Heart right ventricle (tissue), 16 donors: Measurements from ENCODE around the gene USF1. TPM values are rescaled to one million over a fixed set of nuclear protein-coding genes. Genes with fewer than 3 reads are reported as not detected.
A peak's percentile ranks its signal among the peaks of the same experiment; 100 is the strongest.

Experiments
- ATAC-seq, 8 donors: fragments of 200-7000 bp; cut with Tn5 transposase; one replicate each; pipeline ENCODE4 v1.9.1; 2020; ENCODE audit warnings: mild to moderate bottlenecking in 8 of 8, moderate library complexity in 8 of 8, moderate number of reproducible peaks in 1 of 8
- DNase-seq, 2 donors: peaks; one replicate each; pipeline ENCODE4 v3.0.0-alpha.2; 2020
- H3K27ac ChIP-seq, 10 donors: fragments of 200-600 bp; sonication (generic) in 2 of 10; one replicate each; pipeline versions ENCODE4 v1.5.0 to v1.8.0; 2020 to 2022; ENCODE audit warnings: mild to moderate bottlenecking in 3 of 10
- H3K27me3 ChIP-seq, 7 donors: fragments of 200-600 bp; one replicate each; pipeline ENCODE4 v1.8.0; 2021 to 2022; ENCODE audit warnings: mild to moderate bottlenecking in 2 of 7
- H3K36me3 ChIP-seq, 9 donors: fragments of 200-600 bp; sonication (generic) in 1 of 9; one replicate each; pipeline versions ENCODE4 v1.5.0 to v1.8.0; 2020 to 2022; ENCODE audit warnings: mild to moderate bottlenecking in 2 of 9
- H3K4me1 ChIP-seq, 9 donors: fragments of 200-600 bp; sonication (generic) in 1 of 9; one replicate each; pipeline versions ENCODE4 v1.5.0 to v1.8.0; 2020 to 2022; ENCODE audit warnings: mild to moderate bottlenecking in 4 of 9
- H3K4me3 ChIP-seq, 10 donors: fragments of 200-600 bp; sonication (generic) in 2 of 10; one replicate each; pipeline versions ENCODE4 v1.5.0 to v1.8.0; 2020 to 2022; ENCODE audit warnings: mild to moderate bottlenecking in 7 of 10, moderate library complexity in 2 of 10
- H3K9me3 ChIP-seq, 11 donors: fragments of 200-600 bp in 10 of 11; sonication (generic) in 2 of 11; one replicate each; pipeline versions ENCODE4 v1.5.0 to v1.8.0; 2013 to 2022; ENCODE audit warnings: mild to moderate bottlenecking in 2 of 11, control low read depth in 1 of 11, moderate library complexity in 1 of 11
- WGBS, 2 donors: extraction: QIAGEN DNeasy Blood & Tissue Kit; methylation state at CpG; one replicate each; pipeline ENCODE4 v1.1.7; 2013; ENCODE audit warnings: inconsistent platforms in 1 of 2; 5-methylcytosine and 5-hydroxymethylcytosine counted together
- intact Hi-C, 10 donors: fragments of 100-400 bp; cut with DNase I; formaldehyde crosslinking; loops; one replicate each; pipeline versions ENCODE4 v1.11.1 to v1.14.2; 2022
- polyA plus RNA-seq, 2 donors: library from polyadenylated mRNA; stranded (reverse); fragments of 200-250 nt; gene quantifications; one replicate each; pipeline ENCODE4 v1.2.3, GENCODE V29; 2013
- total RNA-seq, 10 donors: library from RNA; stranded (reverse); fragmentation: NEBNext Ultra II Directional in 3 of 10; extraction: Animal tissue kit (Norgen Biotek cat#: 25700) in 3 of 10; gene quantifications; one replicate each; pipeline versions ENCODE4 v1.2.1 to v1.2.4, GENCODE V29; 2021 to 2023
- TF ChIP-seq, protein P1 (sequence below), 9 donors: fragments of 200-600 bp; sonication (generic) in 2 of 9; IDR thresholded peaks; one replicate each; pipeline versions ENCODE4 v1.5.0 to v1.8.0; 2021 to 2022; ENCODE audit warnings: antibody characterized with exemption in 9 of 9, mild to moderate bottlenecking in 5 of 9, moderate library complexity in 1 of 9
- donor health status: Arrhythmogenic right ventricular cardiomyopathy.
- donor health status: ischemic (EF 13 %, LVEDD 7.1; RV severe dilation, severe dysfunction).
- donor health status: healthy with polysubstance abuse.
- donor health status: DM: no; HTN: yes; CAD: no.
- donor health status: DM: no; HTN: no; CAD: no.
- donor health status: ischemic (EF 25% LVEDD 6.9; RV normal size, moderate dysfunction).
- donor health status: ischemic (EF 25% LVEDD 5.7; RV mildly dilated, moderate dysfunction).
- donor health status: healthy.
- donor health status: DM: yes; HTN: yes; CAD: no.
- donor health status: Ischemic cardiomyopathy.
- donor health status: ischemic (EF 35%, LVEDD 5.7; RV mildly dilated, moderate dysfunction).
- donor health status: nonischemic (EF 11% LVEDD 7.7; RV severe dilation, severe dysfunction).
- donor health status: DM: yes; HTN: yes; CAD: no.
- donor health status: PGD.
- donor health status: ischemic (EF 29% LVEDD 5.4; RV normal size, mild dysfunction).
- donor health status: nonischemic (EF 23%, LVEDD 6.1; RV moderate dilation, normal function).

The USF1 gene
- total and polyA plus RNA-seq, 12 donors, result 23.7 to 55.1 (median 29.9) TPM

GRCh38 chr1:161082483-161082882, 36.7 kb upstream of the USF1 start:
- H3K9me3 ChIP-seq, result no peaks in the 10 kb centered on the region
- 83 to 86% methylated on average over 2 of the region's 2 CpGs for WGBS, 2 donors
- DNase-seq, result no peak
- intact Hi-C loops, result no loop called here
- no peak overlapping the region for H3K4me3 ChIP-seq
- H3K27ac ChIP-seq, result peak overlapping the region in 1 of 10 donors; percentile 65
- no peaks in the 10 kb centered on the region for H3K36me3 ChIP-seq
- TF ChIP-seq, protein P1, sequence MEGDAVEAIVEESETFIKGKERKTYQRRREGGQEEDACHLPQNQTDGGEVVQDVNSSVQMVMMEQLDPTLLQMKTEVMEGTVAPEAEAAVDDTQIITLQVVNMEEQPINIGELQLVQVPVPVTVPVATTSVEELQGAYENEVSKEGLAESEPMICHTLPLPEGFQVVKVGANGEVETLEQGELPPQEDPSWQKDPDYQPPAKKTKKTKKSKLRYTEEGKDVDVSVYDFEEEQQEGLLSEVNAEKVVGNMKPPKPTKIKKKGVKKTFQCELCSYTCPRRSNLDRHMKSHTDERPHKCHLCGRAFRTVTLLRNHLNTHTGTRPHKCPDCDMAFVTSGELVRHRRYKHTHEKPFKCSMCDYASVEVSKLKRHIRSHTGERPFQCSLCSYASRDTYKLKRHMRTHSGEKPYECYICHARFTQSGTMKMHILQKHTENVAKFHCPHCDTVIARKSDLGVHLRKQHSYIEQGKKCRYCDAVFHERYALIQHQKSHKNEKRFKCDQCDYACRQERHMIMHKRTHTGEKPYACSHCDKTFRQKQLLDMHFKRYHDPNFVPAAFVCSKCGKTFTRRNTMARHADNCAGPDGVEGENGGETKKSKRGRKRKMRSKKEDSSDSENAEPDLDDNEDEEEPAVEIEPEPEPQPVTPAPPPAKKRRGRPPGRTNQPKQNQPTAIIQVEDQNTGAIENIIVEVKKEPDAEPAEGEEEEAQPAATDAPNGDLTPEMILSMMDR (IDR thresholded peaks at IDR 0.05), result no peak
- ATAC-seq, result no peak
- peaks cover 0 to 22% (median 0%) of the 10 kb centered on the region in 9 donors for H3K4me1 ChIP-seq
- H3K27me3 ChIP-seq, result peaks cover 0 to 18% (median 9%) of the 10 kb centered on the region in 7 donors

GRCh38 chr1:161081519-161081918, 35.7 kb upstream of the USF1 start:
- Histone ChIP-seq H3K36me3 (no peaks in the 10 kb centered on the region), H3K27me3 (peaks cover 0 to 18% (median 9%) of the 10 kb centered on the region in 7 donors), H3K4me3 (no peak overlapping the region), H3K9me3 (no peaks in the 10 kb centered on the region), H3K27ac (no peak overlapping the region), H3K4me1 (peaks cover 0 to 22% (median 0%) of the 10 kb centered on the region in 9 donors)
- DNase-seq (no peak), ATAC-seq (no peak)
- WGBS, 2 donors, result 77 to 79% methylated on average over 5 of the region's 5 CpGs
- intact Hi-C loops, result no loop called here
- TF ChIP-seq, protein P1 (IDR thresholded peaks at IDR 0.05), result no peak

DNA sequence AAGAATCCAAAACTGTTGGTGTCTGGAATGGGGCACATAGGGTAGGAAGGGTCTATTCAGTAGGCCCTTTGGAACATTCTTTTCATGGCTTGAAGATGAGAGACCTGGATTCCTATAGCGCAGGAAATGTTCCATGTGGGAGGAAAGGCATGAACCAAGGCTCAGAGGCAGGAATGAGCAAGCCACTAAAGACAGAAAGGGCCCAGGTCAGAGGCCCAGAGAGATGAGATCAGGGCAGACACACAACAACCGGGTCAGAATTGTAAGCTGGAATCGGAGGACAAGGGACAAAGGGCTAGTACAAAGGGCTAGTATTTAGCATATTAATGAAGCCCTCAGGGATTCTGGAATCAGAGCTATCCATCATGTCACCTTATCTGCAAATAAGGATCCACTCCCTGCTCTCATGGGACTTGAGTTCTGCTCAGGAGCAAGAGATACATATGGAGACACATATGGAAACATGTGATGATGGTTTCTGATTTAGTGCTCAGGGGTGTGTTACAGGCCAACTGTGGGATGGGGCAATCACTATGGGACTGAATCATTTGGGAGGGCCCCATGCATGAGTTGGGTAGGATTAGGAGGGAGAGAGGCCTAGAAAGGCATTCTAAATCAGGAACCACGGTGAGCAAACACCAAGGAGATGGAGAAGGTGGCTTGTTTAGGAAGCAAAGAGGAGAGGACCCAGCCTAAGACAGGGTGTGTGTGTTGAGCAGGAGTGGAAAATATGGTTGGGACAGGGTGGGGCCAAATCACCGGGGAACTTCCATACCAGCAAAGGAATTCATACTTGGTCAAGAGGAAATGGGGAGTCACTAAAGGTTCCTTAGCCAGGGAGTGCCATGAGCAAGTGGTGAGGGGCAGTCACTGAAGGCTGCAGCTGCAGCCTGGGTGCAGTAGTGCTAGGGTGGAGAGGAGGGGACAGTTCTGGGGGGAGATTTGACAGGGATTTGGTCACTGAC, 34.9 kb upstream of the USF1 start:
- H3K4me3 ChIP-seq, result no peak overlapping the region
- peaks cover 0 to 18% (median 9%) of the 10 kb centered on the region in 7 donors for H3K27me3 ChIP-seq
- H3K4me1 ChIP-seq, result peaks cover 0 to 22% (median 0%) of the 10 kb centered on the region in 9 donors
- H3K36me3 ChIP-seq, result no peaks in the 10 kb centered on the region
- TF ChIP-seq, protein P1 (IDR thresholded peaks at IDR 0.05), result no peak
- no peaks in the 10 kb centered on the region for H3K9me3 ChIP-seq
- no peak for DNase-seq
- ATAC-seq, result no peak
- intact Hi-C loops, result no loop called here
- H3K27ac ChIP-seq, result no peak overlapping the region
- 78 to 82% methylated on average over 5 of the region's 5 CpGs for WGBS, 2 donors

- H3K4me1 ChIP-seq, result peaks cover 0 to 22% (median 0%) of the 10 kb centered on the region in 9 donors
- no peak overlapping the region for H3K4me3 ChIP-seq
- ATAC-seq (no peak), DNase-seq (no peak)
- TF ChIP-seq, protein P1 (IDR thresholded peaks at IDR 0.05), result no peak
- 46 to 53% methylated on average over 41 of the region's 41 CpGs for WGBS, 2 donors
- no peaks in the 10 kb centered on the region for H3K36me3 ChIP-seq
- no peak overlapping the region for H3K27ac ChIP-seq
- no peaks in the 10 kb centered on the region for H3K9me3 ChIP-seq
- H3K27me3 ChIP-seq, result peaks cover 0 to 18% (median 9%) of the 10 kb centered on the region in 7 donors
- intact Hi-C loops, result no loop called here
Measured at GRCh38 chr1:161079436-161080110, 33.8 kb upstream of the USF1 start.
